RWPE1 (cell line): ENCODE measurements around the gene UVSSA.
"Not testable (repeated sequence)": the region's sequence is repeated elsewhere in the genome, so short reads cannot be mapped to it uniquely, and the experiment has no call there.

Experiments used
- CTCF ChIA-PET: fragments of 350-600 bp; sonication (Branson Sonifier 250); formaldehyde crosslinking; extraction: SDS; loops from one replicate; lab custom pipeline; 2021; lab: Yijun Ruan, JAX
- POLR2A ChIA-PET: fragments of 400-600 bp; formaldehyde crosslinking; extraction: SDS; loops from one replicate; lab custom pipeline; 2020; ENCODE audit warnings: antibody characterized with exemption; ENCODE audit not compliant: low non-redundant PET; lab: Yijun Ruan, JAX
- DNase-seq: peaks from one replicate; pipeline ENCODE4 v3.0.0; 2012; ENCODE audit warnings: low spot score
- H3K27ac ChIP-seq: fragments of 450-650 bp; 2 replicates; pipeline ENCODE4 v1.5.1; 2017
- TF ChIP-seq, protein P1 (sequence below): fragments of 450-650 bp; conservative IDR thresholded peaks from 2 replicates; pipeline ENCODE4 v1.5.1; 2017; ENCODE audit warnings: low read depth, mild to moderate bottlenecking

UVSSA gene

DNA sequence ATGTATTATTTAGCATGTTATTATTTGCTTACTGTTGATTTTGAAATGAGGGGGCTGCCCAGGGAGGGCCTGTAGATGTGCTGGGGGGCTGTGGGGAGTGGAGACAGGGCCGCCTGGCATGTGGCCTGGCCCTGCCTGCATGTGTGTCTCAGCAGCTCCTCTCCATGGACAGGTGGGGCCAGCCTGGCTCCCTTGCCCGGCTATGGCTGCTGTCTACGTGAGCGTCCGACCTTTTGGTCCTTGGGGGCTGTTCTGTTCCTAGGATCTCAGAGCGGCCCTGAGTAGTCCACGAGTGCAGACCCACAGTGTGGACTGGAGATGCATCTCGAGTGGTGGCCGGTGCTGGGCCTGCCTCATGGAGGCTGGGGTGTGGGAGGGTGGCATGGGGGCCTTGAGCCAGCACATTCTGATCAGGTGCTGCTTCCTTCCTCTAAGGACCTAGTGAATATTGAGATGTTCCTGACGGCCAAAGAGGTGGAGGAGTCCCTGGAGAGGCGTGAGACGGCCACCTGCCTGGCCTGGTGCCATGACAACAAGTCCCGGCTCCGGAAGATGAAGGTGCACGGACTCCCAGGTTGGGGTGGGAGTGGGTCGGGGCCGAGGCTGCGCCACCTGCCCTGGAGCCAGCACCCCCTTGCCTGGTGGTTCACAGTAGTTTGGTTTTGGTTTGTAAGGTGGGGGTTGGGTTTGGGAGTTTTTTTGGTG is 24.9 kb upstream of the UVSSA start:
- TF ChIP-seq, protein P1, sequence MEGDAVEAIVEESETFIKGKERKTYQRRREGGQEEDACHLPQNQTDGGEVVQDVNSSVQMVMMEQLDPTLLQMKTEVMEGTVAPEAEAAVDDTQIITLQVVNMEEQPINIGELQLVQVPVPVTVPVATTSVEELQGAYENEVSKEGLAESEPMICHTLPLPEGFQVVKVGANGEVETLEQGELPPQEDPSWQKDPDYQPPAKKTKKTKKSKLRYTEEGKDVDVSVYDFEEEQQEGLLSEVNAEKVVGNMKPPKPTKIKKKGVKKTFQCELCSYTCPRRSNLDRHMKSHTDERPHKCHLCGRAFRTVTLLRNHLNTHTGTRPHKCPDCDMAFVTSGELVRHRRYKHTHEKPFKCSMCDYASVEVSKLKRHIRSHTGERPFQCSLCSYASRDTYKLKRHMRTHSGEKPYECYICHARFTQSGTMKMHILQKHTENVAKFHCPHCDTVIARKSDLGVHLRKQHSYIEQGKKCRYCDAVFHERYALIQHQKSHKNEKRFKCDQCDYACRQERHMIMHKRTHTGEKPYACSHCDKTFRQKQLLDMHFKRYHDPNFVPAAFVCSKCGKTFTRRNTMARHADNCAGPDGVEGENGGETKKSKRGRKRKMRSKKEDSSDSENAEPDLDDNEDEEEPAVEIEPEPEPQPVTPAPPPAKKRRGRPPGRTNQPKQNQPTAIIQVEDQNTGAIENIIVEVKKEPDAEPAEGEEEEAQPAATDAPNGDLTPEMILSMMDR: no peak
- ChIA-PET POLR2A (no interaction called here), CTCF (no interaction called here)
- H3K27ac ChIP-seq: peak overlapping the region; percentile 80
- no peak for DNase-seq

- ChIA-PET CTCF (no interaction called here), POLR2A (no interaction called here)
- TF ChIP-seq, protein P1: no peak
- H3K27ac ChIP-seq: peak overlapping the region; percentile 80
- no peak for DNase-seq
These were observed 23.8 kb upstream of the UVSSA start for GRCh38 chr4:1323280-1323634.

DNA sequence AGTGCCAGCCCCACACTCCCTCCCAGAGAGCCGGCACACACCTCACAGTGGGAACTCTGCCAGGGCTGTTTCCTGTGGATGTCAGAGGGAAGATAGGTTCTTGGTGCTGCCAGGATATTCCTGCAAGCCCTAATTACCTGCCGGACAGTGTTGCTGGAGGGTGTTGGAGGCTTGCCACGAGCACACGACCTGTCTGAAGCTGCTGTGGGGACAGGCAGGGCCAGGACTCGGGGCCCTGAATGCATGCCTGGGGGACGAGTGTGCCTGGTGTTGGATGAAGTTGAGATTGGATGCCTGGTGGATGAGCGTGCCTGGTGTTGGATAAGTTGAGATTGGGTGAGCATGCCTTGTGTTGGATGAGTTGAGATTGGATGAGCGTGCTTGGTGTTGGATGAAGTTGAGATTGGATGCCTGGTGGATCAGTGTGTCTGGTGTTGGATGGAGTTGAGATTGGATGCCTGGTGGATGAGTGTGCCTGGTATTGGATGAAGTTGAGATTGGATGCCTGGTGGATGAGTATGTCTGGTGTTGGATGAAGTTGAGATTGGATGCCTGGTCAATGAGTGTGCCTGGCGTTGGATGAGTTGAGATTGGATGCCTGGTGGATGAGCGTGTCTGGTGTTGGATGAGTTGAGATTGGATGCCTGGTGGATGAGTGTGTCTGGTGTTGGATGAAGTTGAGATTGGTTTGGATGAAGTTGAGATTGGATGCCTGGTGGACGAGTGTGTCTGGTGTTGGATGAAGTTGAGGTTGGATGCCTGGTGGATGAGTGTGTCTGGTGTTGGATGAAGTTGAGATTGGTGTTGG is 23.2 kb upstream of the UVSSA start:
- POLR2A ChIA-PET: no interaction called here
- CTCF ChIA-PET: no interaction called here
- H3K27ac ChIP-seq: peak overlapping the region; percentile 80
- TF ChIP-seq, protein P1: no peak
- DNase-seq: peak; percentile 64

GRCh38 chr4:1324443-1325175 is 22.4 kb upstream of the UVSSA start:
- peak overlapping the region; percentile 80; the same call in 1 of the 2 replicates for H3K27ac ChIP-seq
- DNase-seq, CTCF ChIA-PET, POLR2A ChIA-PET: not testable (repeated sequence)

DNA sequence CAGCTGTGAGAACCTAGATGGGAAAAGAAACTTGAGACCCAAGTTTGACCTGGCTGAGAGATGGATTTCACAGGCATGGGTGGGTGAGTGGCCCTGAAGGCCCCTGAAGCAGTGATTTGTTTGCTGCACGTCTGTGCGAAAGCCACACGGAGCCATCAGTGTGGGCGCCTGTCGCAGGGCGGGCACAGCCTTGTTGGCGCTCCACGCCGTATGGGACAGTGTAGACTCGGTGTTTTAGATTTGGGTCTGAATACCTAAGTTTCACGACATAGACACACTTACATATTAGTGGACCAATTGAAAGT is 21.9 kb upstream of the UVSSA start:
- POLR2A ChIA-PET: no interaction called here
- DNase-seq: no peak
- TF ChIP-seq, protein P1: no peak
- H3K27ac ChIP-seq: peak overlapping the region; percentile 80; the same call in 1 of the 2 replicates
- CTCF ChIA-PET: no interaction called here

DNA sequence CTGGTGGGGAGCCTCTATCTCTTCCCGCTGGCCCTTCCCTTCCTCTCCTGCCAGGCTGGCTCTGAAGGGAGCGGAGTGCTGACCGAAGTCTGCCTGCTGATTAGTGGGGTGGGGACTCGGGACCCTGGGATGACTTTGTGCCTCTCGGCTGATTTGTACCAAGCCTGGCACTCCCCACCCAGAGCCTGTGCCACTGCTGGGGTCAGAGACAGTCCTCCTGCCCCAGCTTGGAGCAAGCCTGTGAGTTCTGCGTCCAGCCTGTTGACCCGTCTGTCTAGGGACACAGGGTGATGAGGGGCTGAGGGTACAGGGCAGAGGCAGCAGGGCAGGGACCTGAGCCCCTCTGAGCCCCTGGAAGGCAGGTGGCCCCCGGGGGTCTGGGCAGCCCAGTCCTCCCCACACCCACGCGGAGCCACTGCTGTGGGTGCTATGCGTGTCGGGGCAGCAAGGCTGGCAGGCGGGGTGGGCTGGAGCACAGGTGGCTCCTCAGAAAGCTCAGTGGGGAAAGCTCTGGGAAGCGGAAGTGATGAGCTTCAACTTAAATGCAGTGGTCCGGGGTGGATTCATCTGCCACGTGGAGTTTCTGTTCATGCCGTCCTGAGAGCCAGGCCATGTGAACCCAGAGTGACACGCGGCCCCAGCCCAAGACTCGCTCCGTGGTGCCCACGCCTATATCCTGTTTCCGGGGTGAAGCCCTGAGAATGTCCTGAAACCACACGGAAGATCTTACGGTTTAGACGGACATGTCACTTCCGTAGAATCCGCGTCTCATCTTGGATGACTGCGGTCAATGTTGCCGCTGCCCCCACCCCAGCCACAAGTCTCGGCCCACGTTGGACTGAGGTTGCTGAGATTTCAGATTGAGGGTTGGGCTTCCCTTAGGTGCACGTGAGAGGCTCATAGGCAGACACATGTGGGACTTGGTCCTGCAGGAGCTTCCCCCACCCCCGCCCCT is 21.1 kb upstream of the UVSSA start:
- H3K27ac ChIP-seq: peak overlapping the region; percentile 80
- TF ChIP-seq, protein P1: no peak
- POLR2A ChIA-PET: no interaction called here
- CTCF ChIA-PET: no interaction called here
- no peak for DNase-seq
